PC-3 (cell line): ENCODE data around the gene DSPP. TPM values are rescaled to one million over a fixed set of nuclear protein-coding genes. Genes with fewer than 3 reads are reported as not detected.

ENCODE experiments used
- ATAC-seq: fragments of 200-7000 bp; cut with Tn5 transposase; 2 replicates; pipeline ENCODE4 v1.9.1; 2020; ENCODE audit warnings: mild to moderate bottlenecking, moderate library complexity
- BruUV-seq: library from RNA; stranded (reverse); fragments of 400-500 nt; replicated peaks from 2 replicates; lab custom pipeline; 2021; lab: Mats Ljungman, UMichigan
- CTCF ChIA-PET: fragments of 300-600 bp; sonication (Branson Sonifier 250); formaldehyde crosslinking; loops from one replicate; lab custom pipeline; 2022; ENCODE audit warnings: antibody characterized with exemption; lab: Charles Lee
- POLR2A ChIA-PET: fragments of 300-600 bp; sonication (Branson Sonifier 250); formaldehyde crosslinking; loops from one replicate; lab custom pipeline; 2022; ENCODE audit warnings: antibody characterized with exemption; ENCODE audit not compliant: unreplicated experiment; lab: Charles Lee
- DNase-seq: peaks from one replicate; pipeline ENCODE4 v3.0.0-alpha.2; 2015
- H2AFZ ChIP-seq: fragments of 300-600 bp; sonication (generic); 2 replicates; pipeline ENCODE4 v1.6.0; 2016; ENCODE audit warnings: antibody characterized with exemption, low read length
- H3F3A ChIP-seq: fragments of 300-600 bp; sonication (generic); one replicate; pipeline ENCODE4 v1.6.0; 2017; ENCODE audit warnings: antibody characterized with exemption, low read length, control low read depth, mild to moderate bottlenecking; ENCODE audit not compliant: unreplicated experiment
- H3K27ac ChIP-seq: fragments of 300-600 bp; sonication (generic); 2 replicates; pipeline ENCODE4 v1.5.1; 2016; ENCODE audit warnings: mild to moderate bottlenecking, low read length
- H3K27me3 ChIP-seq: fragments of 300-600 bp; sonication (generic); 2 replicates; pipeline ENCODE4 v1.6.1; 2016; ENCODE audit warnings: low read length, mixed read lengths
- H3K36me3 ChIP-seq: fragments of 300-600 bp; sonication (generic); 2 replicates; pipeline ENCODE4 v1.6.1; 2016; ENCODE audit warnings: low read depth, mixed run types, low read length, mixed read lengths
- H3K4me1 ChIP-seq: fragments of 300-600 bp; sonication (generic); 2 replicates; pipeline ENCODE4 v1.5.1; 2016; ENCODE audit warnings: low read length; ENCODE audit not compliant: insufficient read depth
- H3K4me2 ChIP-seq: fragments of 300-600 bp; sonication (generic); 2 replicates; pipeline ENCODE4 v1.6.0; 2016; ENCODE audit warnings: low read length
- H3K4me3 ChIP-seq: fragments of 300-600 bp; sonication (generic); 2 replicates; pipeline ENCODE4 v1.5.1; 2016; ENCODE audit warnings: mild to moderate bottlenecking, low read length, mixed read lengths
- H3K79me2 ChIP-seq: fragments of 300-600 bp; sonication (generic); 2 replicates; pipeline ENCODE4 v1.6.1; 2017; ENCODE audit warnings: low read length, mixed read lengths
- H3K9ac ChIP-seq: fragments of 300-600 bp; sonication (generic); 2 replicates; pipeline ENCODE4 v1.6.0; 2016; ENCODE audit warnings: mild to moderate bottlenecking, low read length
- H3K9me2 ChIP-seq: fragments of 300-600 bp; sonication (generic); replicated peaks from 2 replicates; pipeline ENCODE4 v1.6.1; 2016; ENCODE audit warnings: mixed run types, low read length, mixed read lengths
- H3K9me3 ChIP-seq: fragments of 300-600 bp; sonication (generic); 2 replicates; pipeline ENCODE4 v1.6.1; 2016; ENCODE audit warnings: low read length, mixed read lengths
- H4K20me1 ChIP-seq: fragments of 300-600 bp; sonication (generic); 2 replicates; pipeline ENCODE4 v1.6.1; 2016; ENCODE audit warnings: low read length, mixed read lengths
- CTCF ChIP-seq: fragments of 300-600 bp; sonication (generic); conservative IDR thresholded peaks from 2 replicates; pipeline ENCODE4 v1.5.1; 2017; ENCODE audit warnings: antibody characterized with exemption, low read depth, mild to moderate bottlenecking, low read length
- EZH2 ChIP-seq: fragments of 300-600 bp; sonication (generic); IDR thresholded peaks from one replicate; pipeline ENCODE4 v1.6.1; 2017; ENCODE audit warnings: antibody characterized with exemption, mild to moderate bottlenecking, low read length; ENCODE audit not compliant: unreplicated experiment
- EZH2phosphoT487 ChIP-seq: fragments of 300-600 bp; sonication (generic); IDR thresholded peaks from 2 replicates; pipeline ENCODE4 v1.6.1; 2018; ENCODE audit warnings: mild to moderate bottlenecking, antibody characterized with exemption, low read length, borderline replicate concordance
- intact Hi-C: fragments of 100-400 bp; cut with micrococcal nuclease; formaldehyde crosslinking; loops from 2 replicates; pipeline ENCODE4 v1.9.0; 2023
- total RNA-seq: library from RNA; depleted of rRNA; stranded (reverse); fragments of >200 nt; gene quantifications from 2 replicates; pipeline ENCODE4 v1.2.3, GENCODE V29; 2014

Gene DSPP
- total RNA-seq, 1 experiment from 2014 or later: 0.04 TPM

DNA sequence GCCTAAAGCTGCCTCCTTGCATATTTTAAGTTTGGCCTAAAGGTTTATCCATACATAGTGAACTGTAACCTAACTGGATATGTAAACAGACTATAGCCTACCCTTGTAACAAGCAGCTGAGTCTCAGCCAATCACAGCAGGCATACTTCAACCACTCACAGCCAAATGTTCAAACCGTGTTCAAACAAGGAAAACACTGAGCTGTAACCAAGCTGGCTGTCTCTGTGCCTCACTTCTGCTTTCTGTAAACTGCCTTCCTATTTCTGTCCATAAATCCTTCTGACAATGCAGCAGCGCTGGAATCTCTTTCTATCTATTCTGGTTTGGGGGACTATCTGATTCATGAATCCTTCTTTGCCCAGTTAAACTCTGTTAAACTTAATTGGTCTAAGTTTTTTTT, 16.4 kb downstream of the DSPP start:
- no peaks in the 10 kb centered on the region for H3K9me2 ChIP-seq
- ATAC-seq (no peak), DNase-seq (no peak)
- H3K9me3 ChIP-seq: no peaks in the 10 kb centered on the region
- peaks cover 14% of the 10 kb centered on the region for H3K27me3 ChIP-seq
- no peaks in the 10 kb centered on the region for H3K79me2 ChIP-seq
- H3K36me3 ChIP-seq: no peaks in the 10 kb centered on the region
- POLR2A ChIA-PET: no interaction called here
- intact Hi-C loops: no loop called here
- no peak overlapping the region for H3K4me2 ChIP-seq
- no TSS peak for BruUV-seq
- no peaks in the 10 kb centered on the region for H4K20me1 ChIP-seq
- CTCF ChIA-PET: no interaction called here
- TF ChIP-seq EZH2phosphoT487 (no peak), EZH2 (no peak), CTCF (no peak)
- H3F3A ChIP-seq: no peaks in the 10 kb centered on the region
- no peak overlapping the region for H2AFZ ChIP-seq
- no peak overlapping the region for H3K4me3 ChIP-seq
- no peaks in the 10 kb centered on the region for H3K4me1 ChIP-seq
- no peak overlapping the region for H3K27ac ChIP-seq
- no peak overlapping the region for H3K9ac ChIP-seq

GRCh38 chr4:87631668-87632067, 23.3 kb downstream of the DSPP start:
- ChIA-PET CTCF (no interaction called here), POLR2A (no interaction called here)
- H2AFZ ChIP-seq: no peak overlapping the region
- ATAC-seq (no peak), DNase-seq (no peak)
- no peaks in the 10 kb centered on the region for H4K20me1 ChIP-seq
- no peaks in the 10 kb centered on the region for H3K9me3 ChIP-seq
- no peaks in the 10 kb centered on the region for H3K36me3 ChIP-seq
- TF ChIP-seq EZH2phosphoT487 (no peak), EZH2 (no peak), CTCF (no peak)
- BruUV-seq: no TSS peak
- H3K79me2 ChIP-seq: no peaks in the 10 kb centered on the region
- H3K9me2 ChIP-seq: no peaks in the 10 kb centered on the region
- H3K27me3 ChIP-seq: no peaks in the 10 kb centered on the region
- no peak overlapping the region for H3K27ac ChIP-seq
- no peak overlapping the region for H3K4me2 ChIP-seq
- H3K9ac ChIP-seq: no peak overlapping the region
- intact Hi-C loops: no loop called here
- no peaks in the 10 kb centered on the region for H3F3A ChIP-seq
- no peaks in the 10 kb centered on the region for H3K4me1 ChIP-seq
- H3K4me3 ChIP-seq: no peak overlapping the region

DNA sequence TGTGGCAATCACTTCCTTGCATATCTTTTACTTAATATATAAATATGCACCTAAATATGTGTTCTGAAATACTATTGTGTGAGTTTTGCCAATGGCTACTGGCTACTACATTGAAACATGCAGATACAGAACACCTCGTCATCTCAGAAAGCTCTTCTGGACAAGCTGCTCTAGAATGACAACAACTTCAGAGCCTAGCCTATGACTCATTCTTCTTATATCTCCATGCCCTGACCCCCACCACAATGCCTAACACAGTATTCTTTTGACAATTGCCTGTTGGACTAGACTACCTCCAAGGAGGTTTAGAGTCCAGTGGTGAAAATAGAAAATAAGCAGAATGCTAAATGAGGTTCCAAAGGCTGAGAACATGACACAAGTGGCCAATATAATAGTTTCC, 24.1 kb downstream of the DSPP start:
- no peaks in the 10 kb centered on the region for H3K36me3 ChIP-seq
- DNase-seq: no peak
- no peaks in the 10 kb centered on the region for H3K9me2 ChIP-seq
- no peak for TF ChIP-seq CTCF
- no peak for TF ChIP-seq EZH2
- no peak for TF ChIP-seq EZH2phosphoT487
- no peak overlapping the region for H3K27ac ChIP-seq
- no peaks in the 10 kb centered on the region for H4K20me1 ChIP-seq
- CTCF ChIA-PET: no interaction called here
- POLR2A ChIA-PET: no interaction called here
- H2AFZ ChIP-seq: no peak overlapping the region
- ATAC-seq: no peak
- H3K9ac ChIP-seq: no peak overlapping the region
- no peaks in the 10 kb centered on the region for H3K27me3 ChIP-seq
- H3K4me2 ChIP-seq: no peak overlapping the region
- H3K79me2 ChIP-seq: no peaks in the 10 kb centered on the region
- BruUV-seq: no TSS peak
- intact Hi-C loops: no loop called here
- H3K4me3 ChIP-seq: no peak overlapping the region
- no peaks in the 10 kb centered on the region for H3K4me1 ChIP-seq
- no peaks in the 10 kb centered on the region for H3K9me3 ChIP-seq
- no peaks in the 10 kb centered on the region for H3F3A ChIP-seq
